Bronchial epithelial cell (primary cell): ENCODE results near the gene NMUR1. TPM values are rescaled to one million over a fixed set of nuclear protein-coding genes. Genes with fewer than 3 reads are reported as not detected.
"Not testable (repeated sequence)": the region's sequence is repeated elsewhere in the genome, so short reads cannot be mapped to it uniquely, and the experiment has no call there.

ENCODE experiments used
- DNase-seq: peaks from one replicate; pipeline ENCODE4 v3.0.0-alpha.2; 2010; ENCODE audit warnings: low read depth
- FAIRE-seq: peaks from 2 replicates; lab custom pipeline; 2011; peaks lifted over from hg19 to GRCh38; lab: Jason Lieb, UNC
- H3K27me3 ChIP-seq: 2 replicates; pipeline ENCODE4 v1.5.1; 2011; ENCODE audit warnings: low read length; ENCODE audit not compliant: control insufficient read depth, insufficient read depth
- H3K36me3 ChIP-seq: 2 replicates; pipeline ENCODE4 v1.5.1; 2011; ENCODE audit warnings: low read length; ENCODE audit not compliant: control insufficient read depth, insufficient read depth
- H3K4me3 ChIP-seq: 2 replicates; pipeline ENCODE4 v1.5.1; 2011; ENCODE audit warnings: mild to moderate bottlenecking, low read depth, low read length, control low read depth
- total RNA-seq: library from RNA; depleted of rRNA; stranded (reverse); fragments of >200 nt; gene quantifications from 2 replicates; pipeline ENCODE4 v1.2.1, GENCODE V29; 2014
- TF ChIP-seq, protein P1 (sequence below): IDR thresholded peaks from 2 replicates; pipeline ENCODE4 v1.5.1; 2011; ENCODE audit warnings: mild to moderate bottlenecking, moderate library complexity, low read length, control low read depth, inconsistent platforms; ENCODE audit not compliant: insufficient read depth, severe bottlenecking

The NMUR1 gene
- total RNA-seq, 1 donor from 2014 or later: not detected

DNA sequence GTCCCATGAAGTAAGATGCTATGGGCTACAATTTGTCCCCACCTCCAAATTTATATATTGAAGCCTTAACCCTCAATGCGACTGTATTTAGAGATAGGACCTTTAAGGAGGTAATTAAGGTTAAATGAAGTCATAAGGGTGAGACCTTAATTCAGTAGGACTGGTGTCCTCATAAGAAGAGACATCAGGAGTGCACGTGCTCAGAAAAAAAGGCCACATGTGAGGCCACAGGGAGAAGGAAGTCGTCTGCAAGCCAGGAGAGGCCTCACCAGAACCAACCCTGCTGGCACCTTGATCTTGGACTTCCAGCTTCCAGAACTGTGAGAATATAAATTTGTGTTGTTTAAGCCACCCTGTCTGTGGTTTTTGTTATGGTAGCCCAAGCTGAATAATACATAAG is 36.9 kb upstream of the NMUR1 start:
- Histone ChIP-seq H3K36me3 (no peaks in the 10 kb centered on the region), H3K4me3 (no peak overlapping the region), H3K27me3 (no peaks in the 10 kb centered on the region)
- FAIRE-seq: no peak
- no peak for DNase-seq
- TF ChIP-seq, protein P1, sequence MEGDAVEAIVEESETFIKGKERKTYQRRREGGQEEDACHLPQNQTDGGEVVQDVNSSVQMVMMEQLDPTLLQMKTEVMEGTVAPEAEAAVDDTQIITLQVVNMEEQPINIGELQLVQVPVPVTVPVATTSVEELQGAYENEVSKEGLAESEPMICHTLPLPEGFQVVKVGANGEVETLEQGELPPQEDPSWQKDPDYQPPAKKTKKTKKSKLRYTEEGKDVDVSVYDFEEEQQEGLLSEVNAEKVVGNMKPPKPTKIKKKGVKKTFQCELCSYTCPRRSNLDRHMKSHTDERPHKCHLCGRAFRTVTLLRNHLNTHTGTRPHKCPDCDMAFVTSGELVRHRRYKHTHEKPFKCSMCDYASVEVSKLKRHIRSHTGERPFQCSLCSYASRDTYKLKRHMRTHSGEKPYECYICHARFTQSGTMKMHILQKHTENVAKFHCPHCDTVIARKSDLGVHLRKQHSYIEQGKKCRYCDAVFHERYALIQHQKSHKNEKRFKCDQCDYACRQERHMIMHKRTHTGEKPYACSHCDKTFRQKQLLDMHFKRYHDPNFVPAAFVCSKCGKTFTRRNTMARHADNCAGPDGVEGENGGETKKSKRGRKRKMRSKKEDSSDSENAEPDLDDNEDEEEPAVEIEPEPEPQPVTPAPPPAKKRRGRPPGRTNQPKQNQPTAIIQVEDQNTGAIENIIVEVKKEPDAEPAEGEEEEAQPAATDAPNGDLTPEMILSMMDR: no peak

DNA sequence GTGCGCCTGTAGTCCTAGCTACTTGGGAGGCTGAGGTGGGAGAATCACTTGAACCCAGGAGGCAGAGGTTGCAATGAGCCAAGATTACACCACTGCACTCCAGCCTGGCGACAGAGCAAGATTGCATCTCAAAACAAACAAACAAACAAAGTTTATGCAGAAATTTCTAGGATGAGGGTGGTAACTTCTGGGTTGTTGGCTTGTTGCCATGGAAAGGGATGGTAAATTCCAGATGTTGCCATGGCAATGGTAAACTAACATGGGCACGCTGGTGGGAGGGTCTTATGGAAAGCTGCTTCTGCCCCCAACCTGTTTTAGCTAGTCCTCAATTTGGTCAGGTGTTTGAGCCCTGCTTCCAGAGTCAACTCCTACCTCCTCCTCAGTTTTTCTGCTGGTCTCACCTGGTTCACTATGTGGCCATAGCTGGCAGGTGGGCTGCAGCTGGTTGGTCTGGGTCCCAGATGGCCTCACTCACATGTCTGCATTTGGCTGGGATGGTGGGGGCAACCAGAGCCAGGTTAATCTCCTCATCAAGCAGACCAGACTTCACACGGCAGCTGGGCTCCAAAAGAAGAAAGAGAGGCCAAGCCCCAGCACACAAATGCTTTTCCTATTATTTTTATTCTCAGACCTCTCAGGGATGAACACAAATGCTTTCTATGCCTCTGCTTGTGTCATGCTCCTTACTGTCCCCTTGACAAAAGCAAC is 35.8 kb upstream of the NMUR1 start:
- DNase-seq (no peak), FAIRE-seq (no peak)
- Histone ChIP-seq H3K36me3 (no peaks in the 10 kb centered on the region), H3K4me3 (no peak overlapping the region), H3K27me3 (no peaks in the 10 kb centered on the region)
- TF ChIP-seq, protein P1: no peak

DNA sequence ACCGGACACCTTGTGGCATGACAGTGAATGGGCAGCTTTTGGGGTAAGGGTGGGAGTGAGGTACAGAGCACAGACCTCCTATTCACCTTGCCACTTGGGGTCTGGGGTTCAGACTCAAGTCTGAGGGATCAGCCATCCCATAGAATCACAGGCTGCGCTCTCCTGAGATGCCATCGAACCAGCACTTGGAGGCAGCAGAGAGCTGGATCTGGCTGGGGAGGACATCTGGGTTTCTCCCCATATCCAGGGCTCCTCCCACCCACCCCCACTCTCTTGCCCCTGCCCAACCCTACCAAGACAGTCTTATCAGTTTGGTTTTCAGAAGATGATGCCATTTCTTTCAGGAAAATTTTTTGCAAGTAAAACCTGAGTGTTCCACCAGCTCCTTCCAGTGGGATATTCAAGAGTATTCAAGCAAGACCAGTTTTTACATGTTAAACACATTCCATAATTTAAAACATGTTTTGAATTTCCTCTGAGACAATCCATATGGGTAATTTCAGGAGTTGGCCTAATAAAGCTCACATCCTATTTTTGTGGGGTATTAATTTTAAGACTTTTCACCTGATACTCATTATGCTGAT is 33.2 kb upstream of the NMUR1 start:
- peak; percentile 55 for DNase-seq
- TF ChIP-seq, protein P1: peak; percentile 81
- H3K36me3 ChIP-seq: no peaks in the 10 kb centered on the region
- no peaks in the 10 kb centered on the region for H3K27me3 ChIP-seq
- H3K4me3 ChIP-seq: no peak overlapping the region
- FAIRE-seq: no peak

DNA sequence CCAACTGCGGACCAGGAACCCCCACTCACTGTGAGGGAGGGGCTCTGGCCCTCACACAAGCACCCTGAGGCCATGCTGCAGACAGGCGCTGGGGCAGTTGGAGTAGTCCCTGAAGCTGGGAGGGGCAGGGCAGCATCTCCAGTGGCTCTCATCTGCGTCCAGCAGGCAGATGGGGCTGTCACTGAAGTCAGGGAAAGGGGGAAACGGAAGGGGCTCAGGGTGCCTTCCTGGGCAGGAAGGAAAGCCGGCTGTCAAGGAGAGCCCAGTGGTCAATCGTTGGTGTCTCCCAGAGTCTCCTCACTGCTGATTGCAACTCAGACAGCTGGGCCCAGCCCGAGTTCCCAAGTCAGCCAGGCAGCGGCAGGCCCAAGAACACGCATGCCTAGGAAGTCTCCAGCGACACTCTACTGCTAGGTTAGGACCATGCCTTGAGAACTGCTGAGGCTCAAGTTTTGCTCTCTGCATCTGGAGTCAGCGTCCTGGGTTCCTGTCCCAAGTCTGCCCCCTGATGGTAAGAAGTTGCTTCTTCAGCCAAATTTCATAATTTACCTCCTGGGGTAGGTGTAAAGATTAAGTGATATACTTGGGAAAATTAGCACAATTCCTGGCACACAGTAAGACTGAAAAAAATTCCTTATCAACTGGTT is 27.4 kb upstream of the NMUR1 start:
- FAIRE-seq (no peak), DNase-seq (peak; percentile 67)
- H3K36me3 ChIP-seq: no peaks in the 10 kb centered on the region
- no peaks in the 10 kb centered on the region for H3K27me3 ChIP-seq
- TF ChIP-seq, protein P1: peak; percentile 70
- no peak overlapping the region for H3K4me3 ChIP-seq

DNA sequence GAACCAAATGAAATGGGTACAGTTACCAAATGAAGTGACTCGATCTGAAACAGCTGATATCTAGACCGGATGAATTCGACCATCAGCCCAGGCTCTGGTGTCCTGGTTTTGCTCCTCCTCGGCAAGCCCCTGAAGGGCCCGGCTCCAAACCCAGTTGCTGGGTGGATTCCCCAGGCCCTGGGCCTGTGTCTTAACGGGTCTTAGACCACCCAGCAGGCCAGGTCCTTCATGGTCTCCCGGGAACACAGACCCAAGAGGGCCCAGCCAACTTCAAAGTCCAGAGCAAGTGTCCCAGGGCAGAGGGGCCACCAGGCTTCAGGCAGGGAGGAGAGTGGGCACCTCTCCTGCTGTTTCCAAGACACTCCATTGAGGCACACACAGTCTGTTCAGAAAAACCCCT is 26.7 kb upstream of the NMUR1 start:
- TF ChIP-seq, protein P1: no peak
- DNase-seq (no peak), FAIRE-seq (no peak)
- Histone ChIP-seq H3K36me3 (no peaks in the 10 kb centered on the region), H3K4me3 (no peak overlapping the region), H3K27me3 (no peaks in the 10 kb centered on the region)

DNA sequence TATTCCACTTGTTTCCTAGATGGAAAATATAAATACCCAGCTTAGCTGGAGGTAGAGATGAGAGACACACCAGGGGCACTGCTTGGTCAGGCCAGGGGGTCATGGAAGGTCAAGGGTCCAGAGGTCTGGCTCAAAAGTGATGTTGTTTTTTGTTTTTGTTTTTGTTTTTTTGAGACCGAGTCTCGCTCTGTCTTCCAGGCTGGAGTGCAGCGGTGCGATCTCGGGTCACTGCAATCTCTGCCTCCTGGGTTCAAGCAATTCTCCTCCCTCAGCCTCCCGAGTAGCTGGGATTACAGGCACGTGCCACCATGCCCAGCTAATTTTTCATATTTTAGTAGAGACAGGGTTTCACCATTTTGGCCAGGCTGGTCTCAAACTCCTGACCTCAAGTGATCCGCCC is 26.3 kb upstream of the NMUR1 start:
- not testable (repeated sequence) for H3K36me3 ChIP-seq, H3K4me3 ChIP-seq, H3K27me3 ChIP-seq, FAIRE-seq, DNase-seq
